HG03280 (cell line): ENCODE results near the gene HEMK1.
A peak's percentile ranks its signal among the peaks of the same experiment; 100 is the strongest.

Experiments used
- ATAC-seq: cut with Tn5 transposase; IDR thresholded peaks from one replicate; pipeline ENCODE4 v1.9.1; 2021; ENCODE audit warnings: mild to moderate bottlenecking, moderate library complexity; ENCODE audit not compliant: unreplicated experiment

HEMK1 gene

GRCh38 chr3:50599716-50600118, 30.4 kb downstream of the HEMK1 start:
- no peak for ATAC-seq

- no peak for ATAC-seq
Measured at GRCh38 chr3:50600141-50600753, 30.9 kb downstream of the HEMK1 start.

GRCh38 chr3:50600841-50601591, 31.7 kb downstream of the HEMK1 start:
- ATAC-seq = no peak

- ATAC-seq = no peak
Measured at GRCh38 chr3:50602595-50603191, 33.4 kb downstream of the HEMK1 start.

GRCh38 chr3:50603261-50604109, 34.2 kb downstream of the HEMK1 start:
- no peak for ATAC-seq

GRCh38 chr3:50604110-50604621, 34.8 kb downstream of the HEMK1 start:
- no peak for ATAC-seq

GRCh38 chr3:50604628-50605588, 35.6 kb downstream of the HEMK1 start:
- ATAC-seq = no peak

GRCh38 chr3:50605901-50606326, 36.6 kb downstream of the HEMK1 start:
- no peak for ATAC-seq

GRCh38 chr3:50606596-50606995, 37.3 kb downstream of the HEMK1 start:
- ATAC-seq = no peak

GRCh38 chr3:50607271-50608091, 38.2 kb downstream of the HEMK1 start:
- ATAC-seq = no peak

GRCh38 chr3:50608278-50608677, 39.0 kb downstream of the HEMK1 start:
- no peak for ATAC-seq

- no peak for ATAC-seq
Measured at GRCh38 chr3:50609071-50609762, 39.9 kb downstream of the HEMK1 start.

- ATAC-seq = no peak
Measured at GRCh38 chr3:50609763-50610085, 40.4 kb downstream of the HEMK1 start.

- ATAC-seq = no peak
Measured at GRCh38 chr3:50610181-50610971, 41.1 kb downstream of the HEMK1 start.

- ATAC-seq = no peak
Measured at GRCh38 chr3:50610992-50611463, 41.7 kb downstream of the HEMK1 start.

- peak; percentile 77 for ATAC-seq
Measured at GRCh38 chr3:50611464-50612233, 42.3 kb downstream of the HEMK1 start, which contains the start of gene CISH. CISH (minus strand) TSS chr3:50611774; CDS start chr3:50611650, 124 bp downstream.
